Measurements from ENCODE around the gene CASZ1.

DNA sequence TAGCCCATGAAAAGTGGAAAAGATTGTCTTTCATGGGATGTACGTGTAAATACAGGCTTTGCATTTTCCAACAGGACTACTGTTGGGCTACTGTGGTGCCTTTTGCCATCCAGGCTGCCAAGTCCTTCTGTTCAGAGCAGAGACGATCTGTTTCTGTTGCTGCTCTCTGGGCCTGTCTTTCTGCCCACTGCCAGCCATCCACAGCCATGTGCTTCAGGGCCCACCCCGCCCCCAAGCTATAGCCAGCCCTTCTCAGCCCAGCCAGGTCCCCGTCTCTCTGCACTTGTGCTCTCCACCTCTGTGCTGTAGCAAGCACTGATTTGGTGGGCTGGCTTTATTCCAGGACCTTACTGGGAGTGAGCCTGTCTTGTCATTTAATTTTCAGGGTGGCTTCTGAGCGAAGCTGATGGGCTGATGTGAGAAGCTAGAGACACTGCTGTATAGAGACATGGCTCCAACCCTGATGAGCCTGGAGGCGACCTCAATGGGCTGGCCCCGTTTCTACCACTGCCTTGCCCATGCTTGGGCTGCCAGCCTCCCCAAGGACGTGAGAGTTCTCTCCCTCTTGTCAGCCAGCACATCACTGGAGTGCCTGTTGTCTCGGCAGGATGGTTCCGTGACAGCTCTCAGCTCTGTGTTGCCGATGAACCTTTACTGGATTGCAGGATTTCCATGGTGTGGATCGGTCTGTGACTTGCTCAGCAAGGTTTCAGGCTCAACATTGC is 183.8 kb downstream of the CASZ1 start:
- TF ChIP-seq GATA2 (IDR thresholded peaks at IDR 0.05; ENCODE audit: low read depth, low read length) (no peak), GATA3 (IDR thresholded peaks at IDR 0.05; ENCODE audit: low read depth, low read length) (no peak)

Measured in SH-SY5Y (cell line).